IMR-90 (cell line): ENCODE data around the gene ADRB2. TPM values are rescaled to one million over a fixed set of nuclear protein-coding genes. Genes with fewer than 3 reads are reported as not detected.
A peak's percentile ranks its signal among the peaks of the same experiment; 100 is the strongest.

Experiments
- ATAC-seq: fragments of 200-7000 bp; cut with Tn5 transposase; 2 replicates; pipeline ENCODE4 v1.9.1; 2020; ENCODE audit warnings: low read depth, mild to moderate bottlenecking, moderate library complexity
- BruUV-seq: library from RNA; stranded (reverse); fragments of 400-500 nt; replicated peaks from 2 replicates; lab custom pipeline; 2021; lab: Mats Ljungman, UMichigan
- CTCF ChIA-PET: fragments of 300-600 bp; formaldehyde crosslinking; extraction: SDS; loops from one replicate; lab custom pipeline; 2021; ENCODE audit warnings: antibody characterized with exemption; lab: Yijun Ruan, JAX
- POLR2A ChIA-PET: fragments of 300-600 bp; sonication (Branson Sonifier 250); formaldehyde crosslinking; loops from one replicate; lab custom pipeline; 2022; ENCODE audit warnings: antibody characterized with exemption; ENCODE audit not compliant: unreplicated experiment; lab: Charles Lee
- DNase-seq: peaks from one replicate; pipeline ENCODE4 v3.0.0; 2013
- H2AFZ ChIP-seq: replicated peaks from 2 replicates; pipeline ENCODE3; 2013; ENCODE audit warnings: low read length, mild to moderate bottlenecking; ENCODE audit not compliant: poor library complexity
- H2AK5ac ChIP-seq: 2 replicates; pipeline ENCODE4 v1.6.1; 2013; ENCODE audit warnings: low read depth, low read length, inconsistent platforms
- H2AK9ac ChIP-seq: replicated peaks from 2 replicates; pipeline ENCODE3; 2013; ENCODE audit warnings: mild to moderate bottlenecking, low read depth, low read length, moderate library complexity; ENCODE audit not compliant: poor library complexity
- H2BK120ac ChIP-seq: 2 replicates; pipeline ENCODE4 v1.6.1; 2013; ENCODE audit warnings: low read depth, low read length, inconsistent platforms
- H2BK15ac ChIP-seq: 3 replicates; pipeline ENCODE4 v1.6.1; 2013; ENCODE audit warnings: low read depth, low read length, inconsistent platforms
- H2BK20ac ChIP-seq: 2 replicates; pipeline ENCODE4 v1.6.1; 2013; ENCODE audit warnings: low read depth, mild to moderate bottlenecking, inconsistent platforms, low read length, moderate library complexity
- H2BK5ac ChIP-seq: 2 replicates; pipeline ENCODE4 v1.6.1; 2013; ENCODE audit warnings: mild to moderate bottlenecking, low read depth, low read length, inconsistent platforms; ENCODE audit not compliant: poor library complexity, severe bottlenecking
- H3K14ac ChIP-seq: replicated peaks from 2 replicates; pipeline ENCODE4 v1.6.1; 2013; ENCODE audit warnings: low read depth, low read length, inconsistent platforms
- H3K18ac ChIP-seq: 2 replicates; pipeline ENCODE4 v1.6.1; 2013; ENCODE audit warnings: low read depth, low read length, control low read depth
- H3K23ac ChIP-seq: 2 replicates; pipeline ENCODE4 v1.6.1; 2013; ENCODE audit warnings: low read depth, low read length, inconsistent platforms
- H3K27ac ChIP-seq: 2 replicates; pipeline ENCODE4 v1.5.1; 2013; ENCODE audit warnings: mild to moderate bottlenecking, control low read depth, low read length; ENCODE audit not compliant: insufficient read depth
- H3K27me3 ChIP-seq: 2 replicates; pipeline ENCODE4 v1.6.1; 2013; ENCODE audit warnings: low read length; ENCODE audit not compliant: control insufficient read depth, insufficient read depth
- H3K36me3 ChIP-seq: 2 replicates; pipeline ENCODE4 v1.6.1; 2013; ENCODE audit warnings: low read length, mixed read lengths; ENCODE audit not compliant: control insufficient read depth, insufficient read depth
- H3K4ac ChIP-seq: 2 replicates; pipeline ENCODE4 v1.6.1; 2013; ENCODE audit warnings: low read depth, low read length, inconsistent platforms
- H3K4me1 ChIP-seq: 2 replicates; pipeline ENCODE4 v1.6.1; 2013; ENCODE audit warnings: low read length, mixed read lengths; ENCODE audit not compliant: control insufficient read depth, insufficient read depth
- H3K4me2 ChIP-seq: 2 replicates; pipeline ENCODE4 v1.6.1; 2013; ENCODE audit warnings: low read depth, mild to moderate bottlenecking, control low read depth, low read length, moderate library complexity
- H3K4me3 ChIP-seq: 2 replicates; pipeline ENCODE4 v1.5.1; 2013; ENCODE audit warnings: low read depth, mild to moderate bottlenecking, control low read depth, low read length, moderate library complexity; ENCODE audit not compliant: insufficient read depth
- H3K56ac ChIP-seq: 2 replicates; pipeline ENCODE4 v1.6.1; 2013; ENCODE audit warnings: low read length, inconsistent platforms; ENCODE audit not compliant: insufficient read depth; ENCODE audit errors: extremely low read depth
- H3K79me1 ChIP-seq, 2 experiments: 2 replicates each; pipeline ENCODE4 v1.6.1; 2013; ENCODE audit warnings: low read length in 2 of 2, inconsistent platforms in 1 of 2, low read depth in 1 of 2
- H3K9ac ChIP-seq: 2 replicates; pipeline ENCODE4 v1.6.1; 2013; ENCODE audit warnings: low read depth, low read length, control low read depth
- H3K9me1 ChIP-seq: 2 replicates; pipeline ENCODE4 v1.6.1; 2013; ENCODE audit warnings: low read length, inconsistent platforms; ENCODE audit not compliant: insufficient read depth
- H3K9me3 ChIP-seq: 2 replicates; pipeline ENCODE4 v1.6.1; 2013; ENCODE audit warnings: low read length; ENCODE audit not compliant: control insufficient read depth, insufficient read depth
- H4K20me1 ChIP-seq: 2 replicates; pipeline ENCODE4 v1.6.1; 2013; ENCODE audit warnings: low read length, inconsistent platforms; ENCODE audit not compliant: insufficient read depth
- H4K5ac ChIP-seq: 2 replicates; pipeline ENCODE4 v1.6.1; 2013; ENCODE audit warnings: mild to moderate bottlenecking, low read depth, low read length, control low read depth
- H4K8ac ChIP-seq, 2 experiments: 2 replicates each; pipeline ENCODE4 v1.6.1; 2013; ENCODE audit warnings: low read depth in 2 of 2, low read length in 2 of 2, control low read depth in 1 of 2, inconsistent platforms in 1 of 2
- H4K91ac ChIP-seq: 2 replicates; pipeline ENCODE4 v1.6.1; 2013; ENCODE audit warnings: low read depth, low read length, inconsistent platforms; ENCODE audit not compliant: insufficient read depth
- CEBPB ChIP-seq: IDR thresholded peaks from 2 replicates; pipeline ENCODE4 v1.6.1; 2012; ENCODE audit warnings: low read depth, low read length, improper control_type of control experiment
- FOS ChIP-seq: fragments of 150-350 bp; IDR thresholded peaks from 2 replicates; pipeline ENCODE4 v1.6.1; 2016; ENCODE audit warnings: low read depth, low read length
- MAZ ChIP-seq: IDR thresholded peaks from 2 replicates; pipeline ENCODE4 v1.6.1; 2012; ENCODE audit warnings: low read depth, mild to moderate bottlenecking, low read length, improper control_type of control experiment, moderate library complexity, borderline replicate concordance
- NFE2L2 ChIP-seq: fragments of 150-350 bp; IDR thresholded peaks from 2 replicates; pipeline ENCODE4 v1.6.1; 2016; ENCODE audit warnings: low read depth, mild to moderate bottlenecking, low read length
- RCOR1 ChIP-seq: IDR thresholded peaks from 2 replicates; pipeline ENCODE4 v1.6.1; 2012; ENCODE audit warnings: mild to moderate bottlenecking, low read length, improper control_type of control experiment; ENCODE audit not compliant: insufficient replicate concordance
- WGBS, 2 experiments: methylation state at CpG; one replicate each; pipeline versions ENCODE4 v1.1.5 to v1.1.7; 2013; ENCODE audit warnings: missing lambda C conversion rate in 2 of 2; ENCODE audit not compliant: insufficient read length in 1 of 2; ENCODE audit errors: extremely low coverage in 2 of 2; 5-methylcytosine and 5-hydroxymethylcytosine counted together
- dilution Hi-C: fragments of 300-500 bp; cut with HindIII; formaldehyde crosslinking; loops from one replicate; pipeline ENCODE4 v1.14.3; 2018; ENCODE audit warnings: low sequenced_read_pairs; ENCODE audit not compliant: unreplicated experiment
- in situ Hi-C: fragments of 300-500 bp; cut with MboI; formaldehyde crosslinking; loops from 3 replicates; pipeline ENCODE4 v1.14.3; 2019; ENCODE audit warnings: low sequenced_read_pairs, inconsistent platforms, mixed read lengths
- intact Hi-C: fragments of 100-400 bp; cut with micrococcal nuclease; formaldehyde crosslinking; loops from 2 replicates; pipeline ENCODE4 v1.10.0; 2022
- polyA plus RNA-seq, 3 experiments: library from polyadenylated mRNA; depleted of rRNA; stranded (reverse); fragments of >200 nt; gene quantifications; 2 replicates each; pipeline ENCODE4 v1.2.3, GENCODE V29; 2012; ENCODE audit warnings: low replicate concordance in 1 of 3
- total RNA-seq: library from RNA; depleted of rRNA; stranded (reverse); fragments of >200 nt; gene quantifications from 2 replicates; pipeline ENCODE4 v1.2.3, GENCODE V29; 2012
- TF ChIP-seq, protein P1 (sequence below): fragments of 150-350 bp; IDR thresholded peaks from 2 replicates; pipeline ENCODE4 v1.6.1; 2017; ENCODE audit warnings: mild to moderate bottlenecking, antibody characterized with exemption, low read length, low read depth

The ADRB2 gene
- total and polyA plus RNA-seq, 2 of the 4 experiments (the other 2 are of a cell fraction) = 1.6 to 3.4 TPM

- intact Hi-C loops (no loop called here), in situ Hi-C loops (no loop called here), dilution Hi-C loops (no loop called here)
- Histone ChIP-seq H2BK15ac (0 out of 3 replicates have a peak overlapping the region, but pooled peaks have one; percentile 6), H3K4ac (no peak overlapping the region), H4K5ac (no peak overlapping the region), H2BK120ac (no peak overlapping the region), H4K20me1 (no peaks in the 10 kb centered on the region), H3K36me3 (no peaks in the 10 kb centered on the region), H3K23ac (no peak overlapping the region), H2AK9ac (no peak overlapping the region), H2BK5ac (peak overlapping the region; percentile 11), H2AFZ (no peak overlapping the region), H3K27ac (0 out of 2 replicates have a peak overlapping the region, but pooled peaks have one; percentile 36), H2BK20ac (no peak overlapping the region), H3K79me1 (no peaks in the 10 kb centered on the region), H3K18ac (peak overlapping the region; percentile 54; the same call in 1 of the 2 replicates), H3K9ac (no peak overlapping the region), H4K8ac (no peak overlapping the region), H3K56ac (no peak overlapping the region), H3K4me2 (no peak overlapping the region), H3K4me3 (no peak overlapping the region), H3K4me1 (peaks cover 10% of the 10 kb centered on the region), H3K9me1 (peaks cover 9% of the 10 kb centered on the region; the same call in 1 of the 2 replicates), H4K91ac (no peak overlapping the region), H3K14ac (no peak overlapping the region), H2AK5ac (no peak overlapping the region), H3K9me3 (peaks cover 2% of the 10 kb centered on the region; the same call in 1 of the 2 replicates), H3K27me3 (no peaks in the 10 kb centered on the region)
- 100% methylated on average over 1 of the region's 1 CpG; no CpG with 5 or more reads in 1 of the 2 experiments for WGBS, 2 experiments
- no TSS peak for BruUV-seq
- POLR2A ChIA-PET = no interaction called here
- TF ChIP-seq NFE2L2 (peak; percentile 43; the same call in 1 of the 2 replicates), MAZ (no peak), RCOR1 (no peak), FOS (no peak), CEBPB (peak; percentile 27; the same call in 1 of the 2 replicates)
- TF ChIP-seq, protein P1, sequence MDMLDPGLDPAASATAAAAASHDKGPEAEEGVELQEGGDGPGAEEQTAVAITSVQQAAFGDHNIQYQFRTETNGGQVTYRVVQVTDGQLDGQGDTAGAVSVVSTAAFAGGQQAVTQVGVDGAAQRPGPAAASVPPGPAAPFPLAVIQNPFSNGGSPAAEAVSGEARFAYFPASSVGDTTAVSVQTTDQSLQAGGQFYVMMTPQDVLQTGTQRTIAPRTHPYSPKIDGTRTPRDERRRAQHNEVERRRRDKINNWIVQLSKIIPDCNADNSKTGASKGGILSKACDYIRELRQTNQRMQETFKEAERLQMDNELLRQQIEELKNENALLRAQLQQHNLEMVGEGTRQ = no peak
- ATAC-seq = peak; percentile 56
- DNase-seq = peak; percentile 56
- CTCF ChIA-PET = interaction anchor here (0.6 to 1.0 kb wide), 4 partner anchors 11 to 241 kb away, joined by 3 read pairs; no protein-coding TSS in a partner anchor
Measured at GRCh38 chr5:148794275-148794674, 32.1 kb upstream of the ADRB2 start.
